Pancreas (tissue), 10 donors: ENCODE data around the gene CD33. TPM values are rescaled to one million over a fixed set of nuclear protein-coding genes. Genes with fewer than 3 reads are reported as not detected.

Experiments
- ATAC-seq, 4 donors: fragments of 200-7000 bp; cut with Tn5 transposase; one replicate each; pipeline versions ENCODE4 v1.8.0 to v1.9.1; 2020; ENCODE audit warnings: mild to moderate bottlenecking in 4 of 4, moderate library complexity in 4 of 4
- DNase-seq, 6 donors: peaks; one replicate each; pipeline ENCODE4 v3.0.0-alpha.2; 2020
- FAIRE-seq: peaks from 2 replicates; lab custom pipeline; 2012; peaks lifted over from hg19 to GRCh38; lab: Jason Lieb, UNC
- H3K27ac ChIP-seq, 4 donors: fragments of 200-600 bp; sonication (generic); 1 replicate in 3 of 4; 2 replicates in 1 of 4; pipeline versions ENCODE4 v1.5.0 to v1.8.0; 2020
- H3K27me3 ChIP-seq, 4 donors: fragments of 200-600 bp; one replicate each; pipeline ENCODE4 v1.8.0; 2021
- H3K36me3 ChIP-seq, 3 donors: fragments of 200-600 bp; sonication (generic) in 1 of 3; one replicate each; pipeline versions ENCODE4 v1.5.0 to v1.8.0; 2020 to 2021
- H3K4me1 ChIP-seq, 3 donors: fragments of 200-600 bp; one replicate each; pipeline ENCODE4 v1.8.0; 2021
- H3K4me3 ChIP-seq, 4 donors: fragments of 200-600 bp; sonication (generic) in 2 of 4; one replicate each; pipeline versions ENCODE4 v1.5.0 to v1.8.0; 2020 to 2021
- H3K9me3 ChIP-seq, 4 donors: fragments of 200-600 bp; one replicate each; pipeline ENCODE4 v1.8.0; 2021
- CTCF ChIP-seq, 4 donors: fragments of 200-600 bp; sonication (generic) in 3 of 4; IDR thresholded peaks; one replicate each; pipeline versions ENCODE4 v1.5.0 to v1.8.0; 2021; ENCODE audit warnings: antibody characterized with exemption in 4 of 4
- WGBS, 2 donors: extraction: QIAGEN DNeasy Blood & Tissue Kit; methylation state at CpG; one replicate each; pipeline ENCODE4 v1.1.7; 2013; 5-methylcytosine and 5-hydroxymethylcytosine counted together
- intact Hi-C, 3 donors: fragments of 100-400 bp; cut with DNase I; formaldehyde crosslinking; loops; one replicate each; pipeline versions ENCODE4 v1.11.1 to v1.14.2; 2022
- polyA plus RNA-seq, 2 donors: library from polyadenylated mRNA; stranded (reverse); fragments of 200-250 nt; gene quantifications; one replicate each; pipeline ENCODE4 v1.2.3, GENCODE V29; 2013
- total RNA-seq, 6 donors: library from RNA; stranded (reverse); fragmentation: NEBNext Ultra II Directional in 4 of 6; extraction: Animal tissue kit (Norgen Biotek cat#: 25700) in 4 of 6; gene quantifications; one replicate each; pipeline versions ENCODE4 v1.2.1 to v1.2.4, GENCODE V29; 2021 to 2023
- donor health status: healthy with polysubstance abuse.
- donor health status: DM: no; HTN: no; CAD: no; lungs with moderate emphysema.
- donor health status: DM: no; HTN: no; CAD: no.
- donor health status: control.
- donor health status: control.
- donor health status: Bipolar disorder and iron deficiency.
- donor health status: DM: yes; HTN: yes; CAD: no.
- donor health status: DM: no; HTN: no; CAD: no.
- donor health status: DM: no; HTN: no; CAD: no.
- donor health status: DM: yes; HTN: yes; CAD: no.

The CD33 gene
- total and polyA plus RNA-seq, 8 donors: 0.28 to 6.3 (median 0.69) TPM

GRCh38 chr19:51198641-51199040, 26.2 kb upstream of the CD33 start:
- H3K27me3 ChIP-seq: no peaks in the 10 kb centered on the region
- no peak overlapping the region for H3K27ac ChIP-seq
- no peak for TF ChIP-seq CTCF (IDR thresholded peaks at IDR 0.05)
- ATAC-seq (no peak), DNase-seq (no peak), FAIRE-seq (no peak)
- H3K4me3 ChIP-seq: no peak overlapping the region
- 47 to 53% methylated on average over 9 of the region's 9 CpGs for WGBS, 2 donors
- no peaks in the 10 kb centered on the region for H3K4me1 ChIP-seq
- no peaks in the 10 kb centered on the region for H3K36me3 ChIP-seq
- no peaks in the 10 kb centered on the region for H3K9me3 ChIP-seq
- intact Hi-C loops: no loop called here

DNA sequence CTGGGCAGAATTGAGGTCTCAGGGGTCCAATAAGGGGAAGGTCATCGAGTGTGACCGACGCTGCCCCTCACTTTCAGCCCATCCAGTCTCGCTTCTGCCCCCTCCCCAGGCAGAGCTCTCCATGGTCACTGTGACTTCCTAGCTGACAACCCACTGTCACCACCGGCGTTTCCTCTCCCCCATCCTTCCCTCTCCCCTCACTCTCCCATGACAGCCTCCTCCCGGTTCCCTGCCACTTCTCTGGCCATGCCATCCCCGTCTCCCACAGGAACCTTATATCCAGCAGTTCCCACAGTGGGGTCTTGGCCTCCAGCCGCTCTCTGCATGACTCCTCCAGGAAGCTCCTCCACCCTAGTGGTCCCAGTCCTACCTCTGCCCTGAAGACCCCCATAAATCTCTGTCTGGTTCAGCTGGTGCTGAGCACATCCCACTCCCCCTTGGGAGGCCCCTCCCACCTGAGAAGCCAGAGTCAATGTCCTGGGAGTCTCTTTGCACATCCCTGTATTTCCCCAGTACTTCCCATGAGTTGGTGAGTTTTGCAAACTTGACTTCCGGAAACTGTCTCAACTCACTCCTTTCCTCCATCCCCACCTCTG, 24.7 kb upstream of the CD33 start:
- Histone ChIP-seq H3K4me1 (no peaks in the 10 kb centered on the region), H3K27me3 (no peaks in the 10 kb centered on the region), H3K4me3 (no peak overlapping the region), H3K27ac (no peak overlapping the region), H3K36me3 (no peaks in the 10 kb centered on the region), H3K9me3 (no peaks in the 10 kb centered on the region)
- no peak for ATAC-seq
- no peak for TF ChIP-seq CTCF (IDR thresholded peaks at IDR 0.05)
- intact Hi-C loops: no loop called here
- no peak for FAIRE-seq
- WGBS, 2 donors: 46 to 48% methylated on average over 10 of the region's 10 CpGs
- no peak for DNase-seq

DNA sequence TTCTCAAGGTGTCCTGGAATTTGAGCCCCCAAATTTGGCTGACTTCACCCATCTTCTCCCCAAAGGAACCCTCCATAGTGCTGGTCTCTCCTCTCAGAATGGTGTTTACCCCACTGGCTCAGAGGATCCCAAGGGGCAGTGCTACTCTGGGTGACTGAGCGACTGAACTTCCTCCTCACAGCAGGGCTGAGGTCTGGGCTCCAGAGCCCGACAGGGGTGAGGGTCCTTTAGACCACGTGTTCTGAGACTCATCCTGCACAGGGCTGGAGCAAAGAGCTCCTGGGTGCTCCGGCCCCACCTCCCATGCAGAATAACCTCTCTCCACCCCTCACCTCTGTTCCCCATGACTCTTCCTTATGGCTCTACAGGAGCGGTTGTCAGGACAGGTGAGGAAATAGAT, 23.2 kb upstream of the CD33 start:
- Histone ChIP-seq H3K4me1 (no peaks in the 10 kb centered on the region), H3K4me3 (no peak overlapping the region), H3K9me3 (no peaks in the 10 kb centered on the region), H3K36me3 (no peaks in the 10 kb centered on the region), H3K27ac (no peak overlapping the region), H3K27me3 (no peaks in the 10 kb centered on the region)
- FAIRE-seq: no peak
- TF ChIP-seq CTCF (IDR thresholded peaks at IDR 0.05): no peak
- no peak for DNase-seq
- no peak for ATAC-seq
- intact Hi-C loops: no loop called here
- 36 to 44% methylated on average over 5 of the region's 5 CpGs for WGBS, 2 donors

DNA sequence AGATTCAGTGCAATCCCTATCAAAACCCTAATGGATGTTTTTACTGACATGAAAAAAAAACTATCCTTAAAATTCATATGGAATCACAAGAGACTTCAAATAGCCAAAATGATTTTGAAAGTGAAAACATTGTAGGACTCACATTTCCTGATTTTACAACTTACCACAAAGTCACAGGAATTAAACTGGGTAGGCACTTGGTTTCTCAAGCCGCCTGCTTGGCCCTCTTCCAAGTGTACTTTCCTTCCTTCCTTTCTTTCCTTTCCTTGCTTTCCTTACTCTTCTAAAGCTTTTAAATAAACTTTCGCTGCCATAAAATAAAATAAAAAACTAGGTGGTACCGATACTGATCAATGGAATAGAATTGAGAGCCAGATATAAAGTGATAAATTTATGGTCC, 21.0 kb upstream of the CD33 start:
- no peak overlapping the region for H3K27ac ChIP-seq
- no peaks in the 10 kb centered on the region for H3K9me3 ChIP-seq
- H3K36me3 ChIP-seq: no peaks in the 10 kb centered on the region
- no peak overlapping the region for H3K4me3 ChIP-seq
- no peak for TF ChIP-seq CTCF (IDR thresholded peaks at IDR 0.05)
- DNase-seq (no peak), FAIRE-seq (no peak), ATAC-seq (no peak)
- no peaks in the 10 kb centered on the region for H3K4me1 ChIP-seq
- 61 to 71% methylated on average over 3 of the region's 3 CpGs for WGBS, 2 donors
- intact Hi-C loops: no loop called here
- H3K27me3 ChIP-seq: no peaks in the 10 kb centered on the region

DNA sequence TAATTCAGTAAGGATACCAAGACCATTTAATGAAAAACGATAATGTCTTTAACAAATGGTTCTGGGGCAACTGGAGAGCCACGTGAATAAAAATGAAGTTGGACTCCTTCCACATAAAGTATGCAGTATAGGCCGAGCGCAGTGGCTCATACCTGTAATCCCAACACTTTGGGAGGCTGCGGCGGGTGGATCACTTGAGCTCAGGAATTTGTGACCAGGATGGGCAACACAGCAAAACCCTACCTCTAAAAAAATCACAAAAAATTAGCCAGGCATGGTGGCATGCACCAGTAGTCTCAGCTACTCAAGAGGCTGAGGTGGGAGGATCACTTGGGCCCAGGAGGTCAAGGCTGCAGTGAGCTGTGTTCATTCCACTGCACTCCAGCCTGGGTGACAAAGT, 20.6 kb upstream of the CD33 start:
- H3K27me3 ChIP-seq: no peaks in the 10 kb centered on the region
- no peaks in the 10 kb centered on the region for H3K9me3 ChIP-seq
- ATAC-seq: no peak
- no peak overlapping the region for H3K27ac ChIP-seq
- no peaks in the 10 kb centered on the region for H3K4me1 ChIP-seq
- TF ChIP-seq CTCF (IDR thresholded peaks at IDR 0.05): no peak
- WGBS, 2 donors: 69 to 72% methylated on average over 6 of the region's 6 CpGs
- H3K36me3 ChIP-seq: no peaks in the 10 kb centered on the region
- intact Hi-C loops: no loop called here
- no peak for FAIRE-seq
- H3K4me3 ChIP-seq: no peak overlapping the region
- no peak for DNase-seq
